ENCODE results near the gene NMT1.

DNA sequence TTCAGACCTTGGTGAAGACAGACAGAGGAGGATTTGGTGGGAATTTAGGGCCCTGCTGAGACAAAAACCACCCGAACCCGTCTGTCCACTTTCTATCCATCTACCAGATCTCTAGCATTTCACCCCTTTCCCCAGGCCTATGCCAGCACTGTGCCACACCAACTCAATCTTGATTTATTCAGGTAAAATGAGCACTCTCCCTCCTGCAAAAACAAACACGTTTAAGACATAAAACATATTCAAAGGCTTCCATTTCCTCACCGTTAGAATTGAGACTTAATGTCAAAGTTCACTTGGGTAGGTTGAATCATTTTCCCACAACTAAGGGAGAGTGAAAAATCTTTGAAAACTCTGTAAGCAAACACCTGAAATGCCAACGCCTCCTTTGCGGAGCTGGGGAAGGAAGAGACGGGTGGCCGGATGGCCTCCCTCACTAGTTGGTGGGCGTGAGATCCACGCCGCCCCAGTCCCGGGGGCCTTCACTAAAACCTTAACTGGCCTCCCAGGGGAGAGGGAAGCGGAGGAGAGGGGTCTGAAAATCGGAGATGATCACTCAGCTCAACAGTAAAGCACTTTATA is 10.5 kb upstream of the NMT1 start:
- TF ChIP-seq ZNF274 (IDR thresholded peaks at IDR 0.05; ENCODE audit: low read depth, low read length) (no peak), YY1 (IDR thresholded peaks at IDR 0.05; ENCODE audit: insufficient read depth, insufficient read length) (no peak)

All from NT2/D1 (cell line).